Tibial artery (tissue), 4 donors: ENCODE data around the gene CLPSL1.

Source experiments
- DNase-seq, 2 donors: peaks; one replicate each; pipeline ENCODE4 v3.0.0-alpha.2; 2019
- H3K27ac ChIP-seq, 2 donors: fragments of 200-600 bp; sonication (generic) in 1 of 2; 1 replicate in 1 of 2; 2 replicates in 1 of 2; pipeline ENCODE4 v1.5.1; 2018 to 2019; ENCODE audit warnings: mild to moderate bottlenecking in 1 of 2
- H3K27me3 ChIP-seq, 2 donors: fragments of 200-600 bp; sonication (generic) in 1 of 2; one replicate each; pipeline versions ENCODE4 v1.5.1 to v1.6.0; 2016 to 2019
- H3K36me3 ChIP-seq, 3 donors: fragments of 200-600 bp; sonication (generic) in 2 of 3; one replicate each; pipeline ENCODE4 v1.5.1; 2016 to 2019; ENCODE audit warnings: mild to moderate bottlenecking in 2 of 3
- H3K4me1 ChIP-seq, 4 donors: fragments of 200-600 bp; sonication (generic) in 2 of 4; 1 replicate in 3 of 4; 2 replicates in 1 of 4; pipeline ENCODE4 v1.5.1; 2016 to 2019
- H3K4me3 ChIP-seq, 2 donors: fragments of 200-600 bp; sonication (generic) in 1 of 2; 1 replicate in 1 of 2; 2 replicates in 1 of 2; pipeline ENCODE4 v1.5.1; 2018 to 2019; ENCODE audit warnings: mild to moderate bottlenecking in 2 of 2
- H3K9me3 ChIP-seq, 3 donors: fragments of 200-600 bp; sonication (generic) in 1 of 3; one replicate each; pipeline ENCODE4 v1.5.1; 2016 to 2019
- CTCF ChIP-seq, 2 experiments: fragments of 200-600 bp in 1 of 2; fragments of 450-650 bp in 1 of 2; IDR thresholded peaks; one replicate each; pipeline ENCODE4 v1.5.1; 2017 to 2019; ENCODE audit warnings: antibody characterized with exemption in 2 of 2, mild to moderate bottlenecking in 1 of 2, moderate library complexity in 1 of 2
- intact Hi-C: fragments of 100-400 bp; cut with DNase I; formaldehyde crosslinking; loops from one replicate; pipeline ENCODE4 v1.15.0; 2023; ENCODE audit warnings: low total_unique reads

CLPSL1 gene

GRCh38 chr6:35745509-35745908 is 35.3 kb upstream of the CLPSL1 start:
- no peak overlapping the region for H3K4me3 ChIP-seq
- no peak overlapping the region for H3K27ac ChIP-seq
- DNase-seq: no peak
- no peaks in the 10 kb centered on the region for H3K27me3 ChIP-seq
- no peaks in the 10 kb centered on the region for H3K9me3 ChIP-seq
- no peaks in the 10 kb centered on the region for H3K36me3 ChIP-seq
- no peaks in the 10 kb centered on the region for H3K4me1 ChIP-seq
- intact Hi-C loops: no loop called here
- TF ChIP-seq CTCF (IDR thresholded peaks at IDR 0.05): no peak

- intact Hi-C loops: no loop called here
- H3K4me3 ChIP-seq: no peak overlapping the region
- no peak for TF ChIP-seq CTCF (IDR thresholded peaks at IDR 0.05)
- H3K27ac ChIP-seq: no peak overlapping the region
- no peaks in the 10 kb centered on the region for H3K9me3 ChIP-seq
- no peaks in the 10 kb centered on the region for H3K4me1 ChIP-seq
- DNase-seq: no peak
- no peaks in the 10 kb centered on the region for H3K36me3 ChIP-seq
- H3K27me3 ChIP-seq: no peaks in the 10 kb centered on the region
These were observed 34.3 kb upstream of the CLPSL1 start for GRCh38 chr6:35746516-35746915.

GRCh38 chr6:35747877-35748276 is 32.9 kb upstream of the CLPSL1 start:
- no peak overlapping the region for H3K27ac ChIP-seq
- no peaks in the 10 kb centered on the region for H3K4me1 ChIP-seq
- intact Hi-C loops: no loop called here
- no peaks in the 10 kb centered on the region for H3K27me3 ChIP-seq
- no peaks in the 10 kb centered on the region for H3K9me3 ChIP-seq
- no peak for TF ChIP-seq CTCF (IDR thresholded peaks at IDR 0.05)
- H3K36me3 ChIP-seq: no peaks in the 10 kb centered on the region
- no peak for DNase-seq
- no peak overlapping the region for H3K4me3 ChIP-seq

- Histone ChIP-seq H3K27me3 (no peaks in the 10 kb centered on the region), H3K36me3 (no peaks in the 10 kb centered on the region), H3K27ac (no peak overlapping the region), H3K4me3 (no peak overlapping the region), H3K9me3 (no peaks in the 10 kb centered on the region), H3K4me1 (no peaks in the 10 kb centered on the region)
- TF ChIP-seq CTCF (IDR thresholded peaks at IDR 0.05): no peak
- no peak for DNase-seq
- intact Hi-C loops: no loop called here
These were observed 30.3 kb upstream of the CLPSL1 start for GRCh38 chr6:35750557-35750956.

- TF ChIP-seq CTCF (IDR thresholded peaks at IDR 0.05): no peak
- no peaks in the 10 kb centered on the region for H3K27me3 ChIP-seq
- DNase-seq: no peak
- H3K9me3 ChIP-seq: no peaks in the 10 kb centered on the region
- H3K4me3 ChIP-seq: no peak overlapping the region
- H3K4me1 ChIP-seq: no peaks in the 10 kb centered on the region
- intact Hi-C loops: no loop called here
- H3K27ac ChIP-seq: no peak overlapping the region
- H3K36me3 ChIP-seq: no peaks in the 10 kb centered on the region
These were observed 29.2 kb upstream of the CLPSL1 start for GRCh38 chr6:35751594-35751993.

GRCh38 chr6:35752330-35752729 is 28.5 kb upstream of the CLPSL1 start:
- no peak overlapping the region for H3K27ac ChIP-seq
- no peak for TF ChIP-seq CTCF (IDR thresholded peaks at IDR 0.05)
- H3K4me1 ChIP-seq: no peaks in the 10 kb centered on the region
- no peaks in the 10 kb centered on the region for H3K27me3 ChIP-seq
- H3K36me3 ChIP-seq: no peaks in the 10 kb centered on the region
- H3K4me3 ChIP-seq: no peak overlapping the region
- intact Hi-C loops: no loop called here
- no peaks in the 10 kb centered on the region for H3K9me3 ChIP-seq
- DNase-seq: no peak
